Stimulated activated CD8-positive, alpha-beta memory T cell treated with anti-CD3 and anti-CD28 coated beads, Interleukin-2, amount 100 ng/mL, for 48 hours (primary cell): ENCODE measurements around the gene BMP7.

Experiments
- DNase-seq, 2 donors: peaks; one replicate each; pipeline ENCODE4 v3.0.0-alpha.2; 2020; ENCODE audit warnings: low read depth in 2 of 2

Gene BMP7

DNA sequence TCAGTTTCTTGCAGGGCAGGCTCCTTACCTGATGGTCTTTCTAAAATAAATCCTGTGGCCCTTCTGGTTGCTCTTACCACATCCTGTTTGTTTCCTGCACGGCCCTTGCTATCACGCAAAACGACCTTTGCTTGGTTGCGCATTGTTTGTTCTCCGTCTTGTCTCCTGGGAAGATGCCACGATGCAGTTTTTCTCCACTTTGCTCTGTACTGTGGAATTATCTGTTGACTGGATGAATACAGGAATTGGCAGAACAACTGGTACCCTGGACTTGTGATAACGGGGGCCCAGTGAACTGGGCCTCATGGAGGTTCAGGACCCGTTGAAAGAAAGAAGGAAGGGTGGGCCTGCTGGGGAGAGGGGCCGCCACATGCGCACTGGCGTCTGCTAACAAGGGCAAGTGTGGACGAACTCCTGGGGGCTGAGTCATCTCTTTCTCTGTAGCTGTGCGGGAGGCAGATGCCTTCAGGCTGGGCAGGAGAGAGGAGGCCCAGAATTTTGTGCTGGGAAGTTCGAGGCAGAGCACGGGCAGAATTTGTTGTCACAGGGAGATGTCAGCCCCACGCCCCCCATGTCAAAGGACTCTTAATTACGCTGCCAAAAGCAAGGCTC, 139.9 kb downstream of the BMP7 start:
- DNase-seq = no peak

- DNase-seq = no peak
Observed at GRCh38 chr20:57124800-57125517, 141.5 kb downstream of the BMP7 start.

GRCh38 chr20:57124366-57124765, 142.1 kb downstream of the BMP7 start:
- no peak for DNase-seq

DNA sequence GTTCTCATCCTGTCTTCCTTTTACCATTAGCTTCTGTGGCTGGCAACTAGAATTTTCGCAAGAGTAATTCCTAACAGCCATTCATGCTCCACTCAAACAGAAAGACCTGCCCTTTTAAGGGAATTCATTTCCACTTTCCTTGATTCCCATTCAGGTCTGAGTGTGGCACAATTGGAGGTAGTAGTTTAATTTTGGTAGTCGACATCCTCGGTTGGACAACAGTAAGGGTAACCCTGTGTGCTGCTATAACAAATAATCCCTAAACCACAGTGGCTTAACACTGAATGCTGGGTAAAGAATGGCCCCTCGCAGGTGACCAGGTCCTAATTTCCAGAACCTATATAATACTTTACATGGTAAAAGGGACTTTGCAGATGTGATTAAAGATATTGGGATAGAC, 142.9 kb downstream of the BMP7 start:
- DNase-seq = no peak

- no peak for DNase-seq
Observed at GRCh38 chr20:57122536-57123489, 143.6 kb downstream of the BMP7 start.

DNA sequence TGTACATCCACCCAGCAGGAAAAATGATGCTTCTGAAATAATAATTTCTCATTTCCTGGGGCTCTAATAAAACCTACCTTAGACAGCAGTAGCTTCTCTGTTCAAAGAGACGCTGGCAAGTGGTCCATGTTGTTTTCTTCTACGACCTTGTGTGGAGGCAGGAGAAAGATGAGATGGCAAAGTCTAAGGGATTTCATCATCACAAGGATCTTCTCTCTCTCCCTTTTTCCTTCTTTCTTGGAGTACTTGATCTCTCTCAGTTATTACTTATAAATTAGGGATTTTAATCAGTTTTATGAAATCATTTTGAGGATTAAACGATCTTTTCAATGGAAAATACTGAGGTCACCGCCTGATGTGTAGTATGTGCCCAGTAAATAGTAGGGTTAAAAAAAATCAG, 147.5 kb downstream of the BMP7 start:
- no peak for DNase-seq
